ENCODE results near the gene AOAH.

The AOAH gene

GRCh38 chr7:36690041-36690440 is 34.3 kb downstream of the AOAH start:
- no peaks in the 10 kb centered on the region for H3K9me3 ChIP-seq (ENCODE audit: control insufficient read depth, insufficient read depth, low read length)
- H3K4me2 ChIP-seq (ENCODE audit: low read length): no peak overlapping the region

DNA sequence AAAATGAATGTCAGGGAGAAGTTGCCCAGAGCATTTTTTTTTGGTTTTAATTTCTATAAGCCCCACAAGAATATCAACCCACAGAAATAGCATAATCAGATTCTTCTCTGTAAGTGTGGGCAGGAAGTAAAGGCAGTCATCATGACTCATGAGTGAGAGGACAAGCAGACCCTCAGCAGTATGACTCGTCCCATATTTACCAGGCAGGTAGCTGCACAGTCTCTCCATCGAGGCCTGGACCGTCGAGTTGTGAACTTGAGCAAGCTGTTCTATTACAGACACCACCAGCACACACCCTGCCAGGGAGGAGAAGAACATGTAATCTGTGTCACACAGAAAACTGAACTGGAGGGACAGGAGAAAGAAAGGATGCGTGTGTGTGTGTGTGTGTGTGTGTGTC is 37.8 kb downstream of the AOAH start:
- Histone ChIP-seq H3K36me3 (ENCODE audit: control insufficient read depth, low read length) (no peaks in the 10 kb centered on the region), H3K9me3 (ENCODE audit: control insufficient read depth, insufficient read depth, low read length) (no peaks in the 10 kb centered on the region), H3F3A (ENCODE audit: control insufficient read depth, insufficient read depth) (no peaks in the 10 kb centered on the region), H3K27ac (ENCODE audit: low read depth, low read length) (no peak overlapping the region), H3K4me2 (ENCODE audit: low read length) (no peak overlapping the region), H3K9me2 (replicated peaks; ENCODE audit: control insufficient read depth, low read length) (no peaks in the 10 kb centered on the region), H3K79me2 (ENCODE audit: control insufficient read depth, low read length) (no peaks in the 10 kb centered on the region), H3K27me3 (ENCODE audit: control insufficient read depth, low read length) (peaks cover 7% of the 10 kb centered on the region; the same call in 1 of the 2 replicates), H3K4me1 (ENCODE audit: control insufficient read depth, low read length) (no peaks in the 10 kb centered on the region), H3K4me3 (ENCODE audit: low read length) (no peak overlapping the region), H4K20me1 (ENCODE audit: control insufficient read depth, insufficient read depth, low read depth, low read length) (no peaks in the 10 kb centered on the region)
- TF ChIP-seq EZH2phosphoT487 (IDR thresholded peaks at IDR 0.05; ENCODE audit: borderline replicate concordance, low read length): no peak
- TF ChIP-seq, protein P1, sequence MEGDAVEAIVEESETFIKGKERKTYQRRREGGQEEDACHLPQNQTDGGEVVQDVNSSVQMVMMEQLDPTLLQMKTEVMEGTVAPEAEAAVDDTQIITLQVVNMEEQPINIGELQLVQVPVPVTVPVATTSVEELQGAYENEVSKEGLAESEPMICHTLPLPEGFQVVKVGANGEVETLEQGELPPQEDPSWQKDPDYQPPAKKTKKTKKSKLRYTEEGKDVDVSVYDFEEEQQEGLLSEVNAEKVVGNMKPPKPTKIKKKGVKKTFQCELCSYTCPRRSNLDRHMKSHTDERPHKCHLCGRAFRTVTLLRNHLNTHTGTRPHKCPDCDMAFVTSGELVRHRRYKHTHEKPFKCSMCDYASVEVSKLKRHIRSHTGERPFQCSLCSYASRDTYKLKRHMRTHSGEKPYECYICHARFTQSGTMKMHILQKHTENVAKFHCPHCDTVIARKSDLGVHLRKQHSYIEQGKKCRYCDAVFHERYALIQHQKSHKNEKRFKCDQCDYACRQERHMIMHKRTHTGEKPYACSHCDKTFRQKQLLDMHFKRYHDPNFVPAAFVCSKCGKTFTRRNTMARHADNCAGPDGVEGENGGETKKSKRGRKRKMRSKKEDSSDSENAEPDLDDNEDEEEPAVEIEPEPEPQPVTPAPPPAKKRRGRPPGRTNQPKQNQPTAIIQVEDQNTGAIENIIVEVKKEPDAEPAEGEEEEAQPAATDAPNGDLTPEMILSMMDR (IDR thresholded peaks at IDR 0.05; ENCODE audit: low read depth, low read length, poor library complexity, severe bottlenecking): no peak

More at GRCh38 chr7:36690041-36690440, 34.3 kb downstream of the AOAH start:
- H3K79me2 ChIP-seq (ENCODE audit: control insufficient read depth, low read length): no peaks in the 10 kb centered on the region
- no peaks in the 10 kb centered on the region for H4K20me1 ChIP-seq (ENCODE audit: control insufficient read depth, insufficient read depth, low read depth, low read length)
- H3K36me3 ChIP-seq (ENCODE audit: control insufficient read depth, low read length): no peaks in the 10 kb centered on the region
- TF ChIP-seq EZH2phosphoT487 (IDR thresholded peaks at IDR 0.05; ENCODE audit: borderline replicate concordance, low read length): no peak
- TF ChIP-seq, protein P1 (IDR thresholded peaks at IDR 0.05; ENCODE audit: low read depth, low read length, poor library complexity, severe bottlenecking): no peak
- no peak overlapping the region for H3K4me3 ChIP-seq (ENCODE audit: low read length)
- no peaks in the 10 kb centered on the region for H3K4me1 ChIP-seq (ENCODE audit: control insufficient read depth, low read length)
- H3K9me2 ChIP-seq (replicated peaks; ENCODE audit: control insufficient read depth, low read length): no peaks in the 10 kb centered on the region
- no peak overlapping the region for H3K27ac ChIP-seq (ENCODE audit: low read depth, low read length)
- no peaks in the 10 kb centered on the region for H3F3A ChIP-seq (ENCODE audit: control insufficient read depth, insufficient read depth)
- peaks cover 8% of the 10 kb centered on the region for H3K27me3 ChIP-seq (ENCODE audit: control insufficient read depth, low read length)

DNA sequence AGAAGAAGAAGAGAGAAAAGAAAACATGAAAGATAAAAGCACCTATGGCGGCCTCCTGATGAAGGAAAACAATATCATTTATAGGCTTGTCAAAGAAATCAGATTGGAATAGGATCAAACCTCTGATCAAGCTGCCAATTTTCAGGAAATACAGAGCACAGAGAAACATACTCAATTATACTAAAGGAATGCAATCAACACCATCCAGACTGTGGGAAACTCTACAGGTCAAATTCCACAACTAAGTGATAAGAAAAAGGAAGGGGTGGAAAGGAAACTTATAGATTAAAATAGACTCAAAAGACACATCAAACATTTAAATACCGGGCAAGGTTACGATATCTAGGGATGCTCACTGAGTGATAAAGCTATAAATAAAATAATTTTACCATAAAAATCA is 39.3 kb downstream of the AOAH start:
- H3K4me2 ChIP-seq (ENCODE audit: low read length): no peak overlapping the region
- TF ChIP-seq EZH2phosphoT487 (IDR thresholded peaks at IDR 0.05; ENCODE audit: borderline replicate concordance, low read length): no peak
- TF ChIP-seq, protein P1 (IDR thresholded peaks at IDR 0.05; ENCODE audit: low read depth, low read length, poor library complexity, severe bottlenecking): no peak
- H3K27ac ChIP-seq (ENCODE audit: low read depth, low read length): no peak overlapping the region
- H3K9me3 ChIP-seq (ENCODE audit: control insufficient read depth, insufficient read depth, low read length): no peaks in the 10 kb centered on the region
- no peaks in the 10 kb centered on the region for H3K36me3 ChIP-seq (ENCODE audit: control insufficient read depth, low read length)
- no peak overlapping the region for H3K4me3 ChIP-seq (ENCODE audit: low read length)
- H3K79me2 ChIP-seq (ENCODE audit: control insufficient read depth, low read length): no peaks in the 10 kb centered on the region
- peaks cover 7% of the 10 kb centered on the region; the same call in 1 of the 2 replicates for H3K27me3 ChIP-seq (ENCODE audit: control insufficient read depth, low read length)
- H3F3A ChIP-seq (ENCODE audit: control insufficient read depth, insufficient read depth): no peaks in the 10 kb centered on the region
- no peaks in the 10 kb centered on the region for H3K9me2 ChIP-seq (replicated peaks; ENCODE audit: control insufficient read depth, low read length)
- no peaks in the 10 kb centered on the region for H3K4me1 ChIP-seq (ENCODE audit: control insufficient read depth, low read length)
- H4K20me1 ChIP-seq (ENCODE audit: control insufficient read depth, insufficient read depth, low read depth, low read length): no peaks in the 10 kb centered on the region

Data from DOHH2 (cell line).